Hematopoietic multipotent progenitor cell treated with erythropoietin and hydrocortisone succinate and interleukin-3 and kit ligand, for 8 days (in vitro differentiated cells): ENCODE results near the gene CTIF.
A peak's percentile ranks its signal among the peaks of the same experiment; 100 is the strongest.

Experiments
- DNase-seq: peaks from one replicate; pipeline ENCODE4 v3.0.0-alpha.2; 2015

CTIF gene

GRCh38 chr18:48689548-48689947, 150.7 kb downstream of the CTIF start:
- no peak for DNase-seq

DNA sequence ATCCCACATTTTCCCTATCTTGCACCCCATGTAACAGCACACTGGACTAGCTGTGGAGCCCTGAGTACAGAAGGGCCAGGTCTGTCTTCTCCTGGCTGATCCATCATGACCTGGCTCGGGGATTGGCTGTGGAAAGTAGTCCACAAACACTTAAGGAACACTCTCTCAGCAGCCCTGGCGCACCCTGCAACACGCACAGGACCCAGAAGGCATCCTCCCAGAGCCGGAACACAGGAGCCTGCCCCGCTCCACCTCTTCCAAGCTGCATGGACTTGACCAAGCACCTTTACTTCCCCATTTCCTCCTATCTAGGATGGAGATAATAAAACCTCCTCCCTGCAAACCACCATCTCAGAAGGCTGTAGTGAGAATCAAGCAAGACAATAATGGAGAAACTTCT, 151.7 kb downstream of the CTIF start:
- no peak for DNase-seq

- no peak for DNase-seq
Measured at GRCh38 chr18:48693006-48693405, 154.2 kb downstream of the CTIF start.

- DNase-seq, result no peak
Measured at GRCh38 chr18:48693625-48694262, 154.9 kb downstream of the CTIF start.

DNA sequence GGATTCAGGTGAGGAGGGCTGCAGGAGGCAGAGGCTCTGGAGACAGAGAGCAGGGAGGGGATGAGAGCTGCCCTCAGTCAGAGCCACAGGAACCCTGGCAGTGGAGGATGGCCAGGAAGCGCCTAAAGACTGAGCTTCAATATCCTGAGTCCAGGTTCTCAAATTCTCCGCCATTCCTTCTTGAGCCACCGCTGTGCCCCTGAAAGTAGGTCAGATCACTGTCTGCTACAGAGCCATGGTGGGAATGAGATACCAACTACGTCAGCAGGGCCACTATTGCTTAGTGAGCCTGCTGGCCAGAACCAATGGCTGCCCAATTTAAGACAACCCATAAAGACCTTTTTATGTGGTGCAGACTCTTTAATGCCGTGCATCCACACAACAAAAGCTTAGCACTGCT, 155.5 kb downstream of the CTIF start:
- no peak for DNase-seq

GRCh38 chr18:48695671-48696070, 156.8 kb downstream of the CTIF start:
- DNase-seq, result no peak

GRCh38 chr18:48696218-48696617, 157.4 kb downstream of the CTIF start:
- DNase-seq, result no peak

DNA sequence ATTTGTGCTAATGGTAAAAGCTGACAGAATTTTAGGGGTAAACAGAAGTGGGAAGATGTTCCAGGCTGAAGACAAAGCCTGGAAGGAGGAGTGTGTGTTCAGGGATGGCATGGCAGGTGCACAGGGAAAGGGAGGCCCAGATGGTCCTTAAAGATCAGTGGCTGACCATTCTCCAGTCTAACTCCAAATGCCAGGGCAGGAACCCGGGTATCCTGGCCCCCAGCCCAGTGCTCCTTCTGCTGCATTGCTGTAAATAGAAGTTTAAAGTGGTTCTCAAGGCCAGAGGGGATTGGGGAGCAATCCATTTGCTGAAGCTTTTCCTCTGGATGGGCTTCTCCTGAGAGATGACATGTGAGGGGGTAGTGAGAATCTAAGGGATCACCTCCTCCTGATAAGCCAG, 158.6 kb downstream of the CTIF start:
- DNase-seq, result no peak

GRCh38 chr18:48698707-48699106, 159.9 kb downstream of the CTIF start:
- no peak for DNase-seq

- DNase-seq, result no peak
Measured at GRCh38 chr18:48699761-48700160, 160.9 kb downstream of the CTIF start.

- no peak for DNase-seq
Measured at GRCh38 chr18:48700446-48700845, 161.6 kb downstream of the CTIF start.

- no peak for DNase-seq
Measured at GRCh38 chr18:48702346-48703027, 163.7 kb downstream of the CTIF start.

DNA sequence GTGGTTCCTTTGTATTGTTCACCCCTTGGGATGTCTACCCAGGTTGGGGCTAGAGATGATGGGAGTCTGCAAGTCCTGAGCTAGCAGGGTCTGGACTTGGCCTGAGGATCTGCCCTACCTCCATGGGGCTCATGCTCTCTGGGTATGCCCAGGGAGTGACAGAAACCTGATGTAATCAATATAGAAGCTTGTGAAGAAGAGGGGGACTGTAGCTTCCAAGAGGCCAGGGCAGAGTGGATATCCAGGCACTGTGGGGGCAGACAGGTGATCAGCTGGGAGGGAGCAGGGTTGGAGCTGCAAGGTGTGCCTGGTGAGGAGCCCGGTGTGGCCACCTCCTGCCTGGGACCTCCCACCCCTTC, 164.2 kb downstream of the CTIF start:
- DNase-seq, result no peak

GRCh38 chr18:48703418-48703817, 164.6 kb downstream of the CTIF start:
- DNase-seq, result no peak

GRCh38 chr18:48705043-48705442, 166.2 kb downstream of the CTIF start:
- DNase-seq, result no peak

DNA sequence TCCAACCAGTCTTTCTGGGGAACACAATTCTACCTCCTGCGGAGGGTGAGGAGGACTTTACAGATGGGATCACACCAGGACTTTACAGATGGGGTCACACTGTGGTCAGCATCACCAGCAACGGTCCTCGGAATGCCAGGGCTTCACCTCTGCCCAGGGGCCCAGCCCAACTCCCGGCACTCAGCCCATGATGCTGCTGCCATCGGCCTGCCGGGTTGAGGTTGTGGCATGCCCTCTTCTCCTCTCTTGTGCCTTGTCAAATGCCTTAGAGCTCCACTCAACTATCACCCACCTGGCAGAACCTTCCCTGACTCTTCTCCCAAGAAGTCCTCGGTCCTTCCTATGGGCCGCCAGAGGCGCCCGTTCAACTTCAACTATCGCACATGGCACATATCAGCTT, 166.7 kb downstream of the CTIF start:
- DNase-seq, result no peak

DNA sequence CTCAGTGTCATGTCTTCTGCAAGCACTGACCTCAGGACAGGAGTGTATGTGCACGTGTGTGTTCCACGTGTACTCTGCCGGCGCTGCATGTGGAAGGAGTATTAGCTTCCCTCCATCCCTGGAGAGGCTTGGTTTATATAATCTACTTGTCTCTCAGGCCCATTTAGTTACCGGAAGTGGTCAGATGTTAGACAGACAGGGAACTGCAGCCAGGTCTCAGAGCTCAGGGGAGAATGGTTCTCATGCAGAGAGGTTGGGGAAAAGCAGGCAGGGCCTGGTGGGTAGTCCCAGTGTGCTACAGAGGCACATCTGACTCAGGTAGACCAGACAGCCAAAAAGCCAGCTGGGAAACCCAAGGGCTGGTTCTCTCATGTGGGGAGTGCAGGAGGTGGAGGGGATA, 167.9 kb downstream of the CTIF start:
- no peak for DNase-seq

DNA sequence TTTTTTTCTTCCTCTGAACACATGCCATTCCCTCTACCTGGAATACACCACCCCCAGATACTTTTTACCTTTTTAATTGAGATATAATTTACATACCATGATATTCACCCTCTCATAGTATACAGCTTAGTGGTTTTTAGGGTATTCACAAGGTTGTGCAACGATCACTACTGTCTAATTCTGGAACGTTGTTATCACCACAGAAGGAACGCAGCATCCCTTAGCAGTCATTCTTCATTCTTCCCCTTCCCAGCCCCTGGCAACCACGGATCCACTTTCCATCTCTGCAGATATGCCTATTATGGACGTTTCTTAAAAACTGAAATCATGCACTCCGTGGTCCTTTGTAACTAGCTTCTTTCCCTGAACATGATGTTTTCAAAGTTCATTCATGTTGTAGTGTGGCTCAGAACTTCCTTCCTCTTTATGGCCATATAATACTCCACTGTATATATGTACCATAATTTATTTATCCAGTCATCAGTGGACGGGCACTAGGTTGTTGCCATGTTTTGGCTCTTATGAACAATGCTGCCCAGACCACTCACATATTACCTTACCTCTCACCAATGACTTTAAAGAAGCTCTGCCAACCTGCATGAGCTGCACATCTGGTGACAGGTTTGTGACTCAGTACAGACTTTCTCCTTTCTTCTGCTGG, 168.9 kb downstream of the CTIF start:
- DNase-seq, result no peak

DNA sequence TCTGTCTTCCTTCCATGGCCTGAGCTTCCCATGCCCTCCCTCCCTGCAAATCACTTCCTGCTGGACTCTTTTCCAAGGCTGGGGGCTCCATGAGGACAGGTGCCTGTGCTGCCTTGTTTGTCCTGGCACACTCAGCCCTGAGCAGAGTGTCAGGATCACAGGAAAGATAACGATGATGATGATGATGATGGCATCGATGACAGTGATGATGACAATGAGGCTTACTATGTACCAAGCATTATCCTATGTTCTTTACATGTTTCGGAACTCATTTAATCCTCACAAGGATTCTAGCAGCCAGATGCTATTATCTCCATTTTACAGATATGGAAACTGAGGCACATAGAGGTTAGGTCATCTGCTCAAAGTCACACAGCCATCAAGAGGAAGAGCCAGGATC, 170.0 kb downstream of the CTIF start:
- no peak for DNase-seq

GRCh38 chr18:48709371-48710062, 170.7 kb downstream of the CTIF start:
- DNase-seq, result no peak

- DNase-seq, result peak; percentile 9
Measured at GRCh38 chr18:48711651-48712486, 173.0 kb downstream of the CTIF start.

- DNase-seq, result no peak
Measured at GRCh38 chr18:48713309-48713708, 174.5 kb downstream of the CTIF start.

- DNase-seq, result no peak
Measured at GRCh38 chr18:48714873-48715272, 176.0 kb downstream of the CTIF start.
